Measurements from ENCODE around the gene FXYD1.

FXYD1 gene

GRCh38 chr19:35106291-35106583 is 32.4 kb upstream of the FXYD1 start:
- Histone ChIP-seq H3K4me3 (replicated peaks; ENCODE audit: insufficient read depth, low read length) (no peak overlapping the region), H3K27ac (replicated peaks) (no peak overlapping the region), H3K27me3 (ENCODE audit: insufficient read depth, poor library complexity, severe bottlenecking) (no peaks in the 10 kb centered on the region)
- TF ChIP-seq GABPA (IDR thresholded peaks at IDR 0.05; ENCODE audit: low read depth) (no peak), CTCF (IDR thresholded peaks at IDR 0.05; ENCODE audit: insufficient read depth, low read length) (no peak), REST (IDR thresholded peaks at IDR 0.05; ENCODE audit: insufficient replicate concordance, low read depth) (no peak), POLR2AphosphoS5 (IDR thresholded peaks at IDR 0.05; ENCODE audit: low read depth) (no peak), SPI1 (IDR thresholded peaks at IDR 0.05; ENCODE audit: borderline replicate concordance, low read depth) (no peak)
- no peak for DNase-seq (ENCODE audit: low read depth in 1 of 2, low spot score in 1 of 2)

GRCh38 chr19:35106898-35107541 is 31.6 kb upstream of the FXYD1 start:
- H3K4me3 ChIP-seq (replicated peaks; ENCODE audit: insufficient read depth, low read length) = no peak overlapping the region
- H3K27ac ChIP-seq (replicated peaks) = no peak overlapping the region
- no peaks in the 10 kb centered on the region for H3K27me3 ChIP-seq (ENCODE audit: insufficient read depth, poor library complexity, severe bottlenecking)
- TF ChIP-seq GABPA (IDR thresholded peaks at IDR 0.05; ENCODE audit: low read depth) = no peak
- no peak for TF ChIP-seq SPI1 (IDR thresholded peaks at IDR 0.05; ENCODE audit: borderline replicate concordance, low read depth)
- no peak for TF ChIP-seq CTCF (IDR thresholded peaks at IDR 0.05; ENCODE audit: insufficient read depth, low read length)
- TF ChIP-seq POLR2AphosphoS5 (IDR thresholded peaks at IDR 0.05; ENCODE audit: low read depth) = no peak
- TF ChIP-seq REST (IDR thresholded peaks at IDR 0.05; ENCODE audit: insufficient replicate concordance, low read depth) = no peak
- no peak for DNase-seq (ENCODE audit: low read depth in 1 of 2, low spot score in 1 of 2)

GRCh38 chr19:35107545-35107944 is 31.1 kb upstream of the FXYD1 start:
- DNase-seq (ENCODE audit: low read depth in 1 of 2, low spot score in 1 of 2) = no peak
- H3K27ac ChIP-seq (replicated peaks) = no peak overlapping the region
- H3K27me3 ChIP-seq (ENCODE audit: insufficient read depth, poor library complexity, severe bottlenecking) = no peaks in the 10 kb centered on the region
- H3K4me3 ChIP-seq (replicated peaks; ENCODE audit: insufficient read depth, low read length) = no peak overlapping the region
- no peak for TF ChIP-seq POLR2AphosphoS5 (IDR thresholded peaks at IDR 0.05; ENCODE audit: low read depth)
- TF ChIP-seq GABPA (IDR thresholded peaks at IDR 0.05; ENCODE audit: low read depth) = no peak
- no peak for TF ChIP-seq REST (IDR thresholded peaks at IDR 0.05; ENCODE audit: insufficient replicate concordance, low read depth)
- TF ChIP-seq SPI1 (IDR thresholded peaks at IDR 0.05; ENCODE audit: borderline replicate concordance, low read depth) = no peak
